ENCODE measurements around the gene FBXO31. TPM values are rescaled to one million over a fixed set of nuclear protein-coding genes. Genes with fewer than 3 reads are reported as not detected.

Gene FBXO31
- total and polyA plus RNA-seq, 2 of the 13 experiments (the other 11 are each of a cell fraction or from before 2014, with no cell fraction given) = 92.4 to 101 TPM

DNA sequence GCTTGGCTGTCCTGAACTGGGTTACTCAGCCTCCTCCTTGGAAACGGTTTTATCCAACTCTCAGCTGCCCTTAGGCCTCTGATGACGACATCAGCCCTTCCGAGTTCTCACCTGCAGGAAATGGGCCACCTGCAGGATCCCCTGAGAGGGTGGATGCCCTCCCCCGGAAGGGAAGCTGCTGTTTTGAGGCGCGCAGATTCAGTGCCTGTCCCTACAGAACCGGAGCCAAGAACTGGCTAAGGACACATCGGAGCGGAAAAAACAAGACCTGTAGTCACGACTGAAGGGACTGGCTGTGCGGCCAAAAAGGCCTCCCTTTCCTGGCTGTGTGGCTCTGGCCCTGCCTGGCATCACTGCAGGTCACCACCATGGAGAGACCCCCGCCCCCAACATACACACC is 54.7 kb downstream of the FBXO31 start (continued):
- TF ChIP-seq PLSCR1 (CRISPR knock-in tag; IDR thresholded peaks at IDR 0.05; ENCODE audit: borderline replicate concordance) = no peak
- TF ChIP-seq XBP1 (CRISPR knock-in tag; IDR thresholded peaks at IDR 0.05) = no peak
- TF ChIP-seq ZSCAN20 (CRISPR knock-in tag; IDR thresholded peaks at IDR 0.05; ENCODE audit: borderline replicate concordance) = no peak
- TF ChIP-seq ZNF33B (CRISPR knock-in tag; IDR thresholded peaks at IDR 0.05) = no peak
- no peak for TF ChIP-seq HHEX (CRISPR knock-in tag; IDR thresholded peaks at IDR 0.05)
- no peak for TF ChIP-seq GZF1 (CRISPR knock-in tag; IDR thresholded peaks at IDR 0.05)
- no peak for TF ChIP-seq FOXA1 (IDR thresholded peaks at IDR 0.05)
- TF ChIP-seq FOXA1 (CRISPR knock-in tag; IDR thresholded peaks at IDR 0.05) = no peak
- TF ChIP-seq ZNF672 (CRISPR knock-in tag; IDR thresholded peaks at IDR 0.05) = no peak
- TF ChIP-seq MLX (CRISPR knock-in tag; IDR thresholded peaks at IDR 0.05) = no peak
- no peak for TF ChIP-seq NONO (IDR thresholded peaks at IDR 0.05)
- TF ChIP-seq NONO (CRISPR knock-in tag; conservative IDR thresholded peaks at IDR 0.05) = no peak
- TF ChIP-seq, protein P1, sequence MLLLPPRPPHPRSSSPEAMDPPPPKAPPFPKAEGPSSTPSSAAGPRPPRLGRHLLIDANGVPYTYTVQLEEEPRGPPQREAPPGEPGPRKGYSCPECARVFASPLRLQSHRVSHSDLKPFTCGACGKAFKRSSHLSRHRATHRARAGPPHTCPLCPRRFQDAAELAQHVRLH (CRISPR knock-in tag; IDR thresholded peaks at IDR 0.05; ENCODE audit: borderline replicate concordance, low read depth) = no peak
- no peak for TF ChIP-seq RNF2 (conservative IDR thresholded peaks at IDR 0.05; ENCODE audit: low read depth)
- no peak for TF ChIP-seq TEF (CRISPR knock-in tag; IDR thresholded peaks at IDR 0.05)
- no peak for TF ChIP-seq ZBTB21 (CRISPR knock-in tag; IDR thresholded peaks at IDR 0.05)
- TF ChIP-seq STAT6 (CRISPR knock-in tag; IDR thresholded peaks at IDR 0.05; ENCODE audit: borderline replicate concordance) = no peak
- TF ChIP-seq ETV5 (CRISPR knock-in tag; IDR thresholded peaks at IDR 0.05; ENCODE audit: borderline replicate concordance) = no peak
- TF ChIP-seq MEIS2 (CRISPR knock-in tag; IDR thresholded peaks at IDR 0.05) = no peak
- TF ChIP-seq, protein P2, sequence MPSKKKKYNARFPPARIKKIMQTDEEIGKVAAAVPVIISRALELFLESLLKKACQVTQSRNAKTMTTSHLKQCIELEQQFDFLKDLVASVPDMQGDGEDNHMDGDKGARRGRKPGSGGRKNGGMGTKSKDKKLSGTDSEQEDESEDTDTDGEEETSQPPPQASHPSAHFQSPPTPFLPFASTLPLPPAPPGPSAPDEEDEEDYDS (CRISPR knock-in tag; IDR thresholded peaks at IDR 0.05) = no peak
- TF ChIP-seq KDM4B (CRISPR knock-in tag; IDR thresholded peaks at IDR 0.05) = no peak
- TF ChIP-seq PITX1 (CRISPR knock-in tag; IDR thresholded peaks at IDR 0.05) = 0 out of 2 replicates have a peak, but pooled peaks have one; percentile 12
- peak; percentile 28; the same call in 1 of the 2 replicates for TF ChIP-seq SALL1 (CRISPR knock-in tag; IDR thresholded peaks at IDR 0.05)
- no peak for TF ChIP-seq TAF1 (CRISPR knock-in tag; IDR thresholded peaks at IDR 0.05)
- TF ChIP-seq, protein P3, sequence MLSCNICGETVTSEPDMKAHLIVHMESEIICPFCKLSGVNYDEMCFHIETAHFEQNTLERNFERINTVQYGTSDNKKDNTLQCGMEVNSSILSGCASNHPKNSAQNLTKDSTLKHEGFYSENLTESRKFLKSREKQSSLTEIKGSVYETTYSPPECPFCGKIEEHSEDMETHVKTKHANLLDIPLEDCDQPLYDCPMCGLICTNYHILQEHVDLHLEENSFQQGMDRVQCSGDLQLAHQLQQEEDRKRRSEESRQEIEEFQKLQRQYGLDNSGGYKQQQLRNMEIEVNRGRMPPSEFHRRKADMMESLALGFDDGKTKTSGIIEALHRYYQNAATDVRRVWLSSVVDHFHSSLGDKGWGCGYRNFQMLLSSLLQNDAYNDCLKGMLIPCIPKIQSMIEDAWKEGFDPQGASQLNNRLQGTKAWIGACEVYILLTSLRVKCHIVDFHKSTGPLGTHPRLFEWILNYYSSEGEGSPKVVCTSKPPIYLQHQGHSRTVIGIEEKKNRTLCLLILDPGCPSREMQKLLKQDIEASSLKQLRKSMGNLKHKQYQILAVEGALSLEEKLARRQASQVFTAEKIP (CRISPR knock-in tag; IDR thresholded peaks at IDR 0.05; ENCODE audit: borderline replicate concordance) = no peak
- no peak for TF ChIP-seq ZFP62 (CRISPR knock-in tag; IDR thresholded peaks at IDR 0.05)
- no peak for TF ChIP-seq ZNF160 (CRISPR knock-in tag; IDR thresholded peaks at IDR 0.05)

Measured in HepG2 (cell line).